Measurements from ENCODE around the gene NKIRAS2.
"Not testable (repeated sequence)": the region's sequence is repeated elsewhere in the genome, so short reads cannot be mapped to it uniquely, and the experiment has no call there.

NKIRAS2 gene

DNA sequence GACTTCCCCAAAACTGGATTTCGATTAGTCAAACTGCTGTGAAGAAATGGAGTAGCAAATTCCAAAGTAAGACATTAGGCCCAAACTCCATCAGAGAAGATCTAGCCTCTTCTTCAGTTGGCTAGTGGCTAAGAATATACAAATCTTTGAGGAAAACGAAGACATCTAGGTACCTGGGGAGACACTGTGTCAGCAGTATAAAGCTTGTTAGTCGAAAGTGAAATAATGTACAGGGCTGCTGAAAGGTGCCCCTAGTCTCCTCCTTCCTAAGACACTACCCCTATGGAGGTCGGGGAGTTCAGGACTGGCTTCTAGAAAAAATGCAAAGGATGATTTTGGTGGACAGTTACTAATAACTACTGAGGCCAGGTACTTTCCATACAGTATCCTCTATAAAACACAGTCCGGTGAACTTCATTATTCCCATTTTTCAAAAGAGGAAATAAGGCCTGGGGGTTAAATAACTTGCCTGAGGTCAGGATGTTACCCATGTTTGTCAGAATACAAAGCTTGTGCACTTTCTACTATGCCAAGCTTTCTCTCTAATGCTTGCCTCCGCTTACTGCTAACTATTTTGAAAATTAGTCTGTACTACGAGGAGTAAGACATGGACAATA is 17.6 kb upstream of the NKIRAS2 start:
- H3K4me3 ChIP-seq (ENCODE audit: low read depth, low read length), result no peak overlapping the region
- POLR2A ChIA-PET, result no interaction called here
- CTCF ChIA-PET, result interaction anchor here (1.1 to 3.3 kb wide), 5 partner anchors 10 to 43 kb away, joined by 3 to 10 read pairs (median 4); partner anchors contain the start of genes DNAJC7 and NKIRAS2
- TF ChIP-seq, protein P1, sequence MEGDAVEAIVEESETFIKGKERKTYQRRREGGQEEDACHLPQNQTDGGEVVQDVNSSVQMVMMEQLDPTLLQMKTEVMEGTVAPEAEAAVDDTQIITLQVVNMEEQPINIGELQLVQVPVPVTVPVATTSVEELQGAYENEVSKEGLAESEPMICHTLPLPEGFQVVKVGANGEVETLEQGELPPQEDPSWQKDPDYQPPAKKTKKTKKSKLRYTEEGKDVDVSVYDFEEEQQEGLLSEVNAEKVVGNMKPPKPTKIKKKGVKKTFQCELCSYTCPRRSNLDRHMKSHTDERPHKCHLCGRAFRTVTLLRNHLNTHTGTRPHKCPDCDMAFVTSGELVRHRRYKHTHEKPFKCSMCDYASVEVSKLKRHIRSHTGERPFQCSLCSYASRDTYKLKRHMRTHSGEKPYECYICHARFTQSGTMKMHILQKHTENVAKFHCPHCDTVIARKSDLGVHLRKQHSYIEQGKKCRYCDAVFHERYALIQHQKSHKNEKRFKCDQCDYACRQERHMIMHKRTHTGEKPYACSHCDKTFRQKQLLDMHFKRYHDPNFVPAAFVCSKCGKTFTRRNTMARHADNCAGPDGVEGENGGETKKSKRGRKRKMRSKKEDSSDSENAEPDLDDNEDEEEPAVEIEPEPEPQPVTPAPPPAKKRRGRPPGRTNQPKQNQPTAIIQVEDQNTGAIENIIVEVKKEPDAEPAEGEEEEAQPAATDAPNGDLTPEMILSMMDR (IDR thresholded peaks at IDR 0.05; ENCODE audit: insufficient read depth, low read length, missing control alignments), result no peak
- no peak for DNase-seq (ENCODE audit: low read depth, low spot score)

DNA sequence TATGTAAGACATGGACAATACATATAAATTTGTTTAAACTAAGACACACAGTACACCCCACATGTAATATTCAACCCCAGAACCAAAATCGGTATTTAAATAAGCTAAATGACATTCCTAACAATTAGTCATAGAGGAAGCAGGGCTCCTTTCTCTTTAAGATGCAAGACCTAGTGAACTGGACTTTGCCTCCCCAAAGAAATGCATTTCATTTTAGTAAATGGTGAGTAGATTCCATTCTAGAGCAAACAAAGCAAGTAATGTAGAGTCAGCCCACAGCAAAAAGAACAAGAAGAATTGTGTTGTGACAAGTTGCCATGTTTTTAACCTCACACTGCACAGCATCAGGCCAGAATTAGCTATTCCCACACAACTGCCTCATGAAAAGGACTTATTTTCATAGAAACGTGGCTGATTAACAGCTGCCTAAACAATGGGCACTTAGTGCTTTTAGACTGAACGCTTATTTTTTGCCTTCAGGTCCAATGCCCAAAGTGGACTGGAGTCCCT is 17.0 kb upstream of the NKIRAS2 start:
- no peak for DNase-seq (ENCODE audit: low read depth, low spot score)
- POLR2A ChIA-PET, result interaction anchor here (0.6 kb wide), 1 partner anchor 23 kb away, joined by 3 read pairs; no protein-coding TSS in a partner anchor
- TF ChIP-seq, protein P1 (IDR thresholded peaks at IDR 0.05; ENCODE audit: insufficient read depth, low read length, missing control alignments), result no peak
- CTCF ChIA-PET, result interaction anchor here (1.1 to 3.3 kb wide), 5 partner anchors 10 to 43 kb away, joined by 3 to 10 read pairs (median 4); partner anchors contain the start of genes DNAJC7 and NKIRAS2
- H3K4me3 ChIP-seq (ENCODE audit: low read depth, low read length), result no peak overlapping the region

DNA sequence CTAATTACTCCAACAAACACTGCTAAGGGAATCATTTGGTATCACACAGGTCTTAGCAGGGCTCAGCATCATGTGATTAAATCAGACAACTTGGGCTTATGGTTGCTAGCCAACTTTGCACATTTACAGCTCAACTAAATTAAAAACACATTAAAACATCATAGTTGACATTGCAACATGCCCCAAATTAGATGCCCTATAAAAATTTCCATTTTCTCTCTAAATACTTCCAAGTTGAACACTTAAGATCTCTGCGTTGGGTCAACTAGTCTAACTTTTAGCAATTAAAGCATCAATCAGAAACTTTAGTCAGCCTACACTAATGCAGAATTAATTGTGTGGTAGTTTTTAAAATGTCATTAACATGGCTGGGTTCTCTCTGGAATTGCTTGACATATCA is 14.7 kb upstream of the NKIRAS2 start:
- TF ChIP-seq, protein P1 (IDR thresholded peaks at IDR 0.05; ENCODE audit: insufficient read depth, low read length, missing control alignments), result no peak
- no peak for DNase-seq (ENCODE audit: low read depth, low spot score)
- POLR2A ChIA-PET, result no interaction called here
- CTCF ChIA-PET, result interaction anchor here (1.2 to 3.3 kb wide), 5 partner anchors 8 to 112 kb away, joined by 3 to 22 read pairs (median 5); partner anchors contain the start of genes DNAJC7 and NKIRAS2
- H3K4me3 ChIP-seq (ENCODE audit: low read depth, low read length), result no peak overlapping the region

DNA sequence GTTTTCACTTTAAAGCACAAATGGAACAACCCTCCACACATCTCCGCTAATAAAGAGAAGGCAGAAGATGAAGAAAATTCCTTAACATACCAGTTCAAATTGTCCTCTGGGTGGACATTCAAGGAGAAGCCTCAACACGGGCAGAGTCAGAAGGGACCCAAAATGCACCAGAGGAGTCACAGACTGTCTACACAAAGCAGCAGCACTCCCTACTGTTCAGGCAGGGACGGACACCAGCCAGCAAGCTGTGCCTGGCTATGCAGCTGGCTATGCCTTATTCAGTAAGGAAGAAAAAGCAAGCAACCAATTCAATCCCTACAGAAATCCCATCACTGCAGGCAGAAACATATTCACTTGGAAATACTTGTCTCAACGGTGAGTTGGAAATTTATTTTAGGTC is 10.7 kb upstream of the NKIRAS2 start:
- DNase-seq (ENCODE audit: low read depth, low spot score), result no peak
- no peak overlapping the region for H3K4me3 ChIP-seq (ENCODE audit: low read depth, low read length)
- TF ChIP-seq, protein P1 (IDR thresholded peaks at IDR 0.05; ENCODE audit: insufficient read depth, low read length, missing control alignments), result no peak
- ChIA-PET POLR2A (no interaction called here), CTCF (interaction anchor here (1.0 to 1.8 kb wide), 2 partner anchors 10 to 44 kb away, joined by 4 to 17 read pairs; partner anchors contain the start of genes DNAJC7 and NKIRAS2)

DNA sequence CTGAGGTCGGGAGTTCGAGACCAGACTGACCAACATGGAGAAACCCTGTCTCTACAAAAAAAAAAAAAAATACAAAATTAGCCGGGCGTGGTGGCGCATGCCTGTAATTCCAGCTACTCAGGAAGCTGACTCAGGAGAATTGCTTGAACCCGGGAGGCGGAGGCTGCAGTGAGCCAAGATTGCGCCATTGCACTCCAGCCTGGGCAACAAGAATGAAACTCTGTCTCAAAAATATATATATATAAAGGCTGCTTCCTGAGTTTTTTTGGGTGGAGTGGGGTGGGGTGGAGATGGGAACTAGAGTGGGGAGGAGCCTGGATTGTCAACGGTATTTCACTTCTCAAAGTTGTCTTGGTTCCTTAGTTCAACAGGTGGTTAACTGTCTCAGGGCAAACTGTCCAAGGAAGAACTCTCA is 9.6 kb upstream of the NKIRAS2 start:
- DNase-seq (ENCODE audit: low read depth, low spot score); H3K4me3 ChIP-seq (ENCODE audit: low read depth, low read length); POLR2A ChIA-PET: not testable (repeated sequence)
- CTCF ChIA-PET, result interaction anchor here (1.8 kb wide), 1 partner anchor 9 kb away, joined by 17 read pairs; the partner anchor contains the start of genes DNAJC7 and NKIRAS2

DNA sequence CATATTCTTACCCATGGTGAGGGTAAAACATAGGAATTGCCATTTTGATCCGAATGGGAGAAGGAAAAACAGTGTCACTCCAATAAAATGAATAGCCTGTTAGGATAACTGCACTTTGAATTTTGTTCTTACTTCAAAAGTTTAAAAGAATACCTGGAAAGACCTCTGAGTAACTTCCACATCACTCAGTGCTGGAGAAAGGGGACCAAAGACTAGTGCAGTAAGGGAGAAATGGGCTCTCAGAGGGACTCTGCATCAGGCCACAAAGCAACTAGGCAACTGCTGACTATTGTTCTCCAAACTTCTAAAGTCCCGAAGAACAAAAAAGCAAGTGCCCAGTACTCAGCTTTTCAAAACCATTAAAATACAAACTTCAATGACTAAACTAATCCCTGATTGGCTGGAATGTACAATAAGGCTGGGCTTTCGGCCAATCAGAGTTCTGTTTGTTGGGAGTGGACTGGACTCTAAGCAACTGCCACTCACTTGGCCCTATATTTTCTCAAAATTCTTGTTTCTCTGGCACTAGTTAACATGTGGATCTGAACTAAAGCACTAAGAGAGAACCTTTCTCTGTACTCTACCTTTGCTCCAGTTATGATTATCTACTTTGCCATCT is 8.9 kb upstream of the NKIRAS2 start:
- no peak overlapping the region for H3K4me3 ChIP-seq (ENCODE audit: low read depth, low read length)
- POLR2A ChIA-PET, result no interaction called here
- TF ChIP-seq, protein P1 (IDR thresholded peaks at IDR 0.05; ENCODE audit: insufficient read depth, low read length, missing control alignments), result no peak
- no peak for DNase-seq (ENCODE audit: low read depth, low spot score)
- CTCF ChIA-PET, result no interaction called here

DNA sequence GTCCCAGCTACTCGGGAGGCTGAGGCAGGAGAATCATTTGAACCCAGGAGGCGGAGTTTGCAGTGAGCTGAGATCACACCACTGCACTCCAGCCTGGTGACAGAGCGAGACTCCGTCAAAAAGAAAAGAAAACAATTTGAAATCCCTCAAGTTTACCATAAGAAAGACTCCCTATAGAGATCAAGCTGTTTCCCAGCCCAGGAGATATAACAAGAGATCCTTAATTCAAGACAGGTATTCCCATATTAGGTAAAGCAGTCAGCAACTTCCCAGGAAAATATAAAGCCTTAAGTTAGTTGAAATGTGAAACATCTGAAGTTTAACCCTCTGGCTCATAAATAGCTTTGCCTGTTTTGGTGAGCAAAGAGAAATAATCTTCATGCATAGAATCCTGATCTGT is 7.5 kb upstream of the NKIRAS2 start:
- H3K4me3 ChIP-seq (ENCODE audit: low read depth, low read length); DNase-seq (ENCODE audit: low read depth, low spot score): not testable (repeated sequence)
- ChIA-PET POLR2A (interaction anchor here (0.9 kb wide), 1 partner anchor 45 kb away, joined by 4 read pairs; no protein-coding TSS in a partner anchor), CTCF (interaction anchor here (1.2 to 20.7 kb wide), 5 partner anchors 9 to 98 kb away, joined by 3 to 451 read pairs (median 10); partner anchors contain the start of genes DHX58, HSPB9, KAT2A and NKIRAS2)

DNA sequence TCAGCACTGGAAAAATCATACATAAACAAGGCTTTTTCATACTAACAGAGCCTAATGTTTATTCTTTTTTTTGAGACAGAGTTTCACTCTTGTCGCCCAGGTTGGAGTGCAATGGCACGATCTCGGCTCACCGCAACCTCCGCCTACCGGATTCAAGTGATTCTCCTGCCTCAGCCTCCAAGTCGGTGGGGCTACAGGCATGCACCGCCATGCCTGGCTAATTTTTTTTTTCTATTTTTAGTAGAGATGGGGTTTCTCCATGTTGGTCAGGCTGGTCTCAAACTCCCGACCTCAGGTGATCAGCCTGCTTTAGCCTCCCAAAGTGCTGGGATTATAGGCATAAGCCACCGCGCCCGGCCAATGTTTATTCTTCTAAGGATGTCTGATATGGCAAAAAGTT is 6.2 kb upstream of the NKIRAS2 start:
- POLR2A ChIA-PET; DNase-seq (ENCODE audit: low read depth, low spot score); H3K4me3 ChIP-seq (ENCODE audit: low read depth, low read length): not testable (repeated sequence)
- CTCF ChIA-PET, result interaction anchor here (2.3 to 20.7 kb wide), 3 partner anchors 10 to 97 kb away, joined by 10 to 451 read pairs (median 20); partner anchors contain the start of genes DHX58, HSPB9, KAT2A and ZNF385C

All from AG04449 (cell line).